Fibroblast of lung (primary cell): ENCODE data around the gene PAH. TPM values are rescaled to one million over a fixed set of nuclear protein-coding genes. Genes with fewer than 3 reads are reported as not detected.

Experiments
- DNase-seq, 2 donors: peaks; one replicate each; pipeline versions ENCODE4 v3.0.0 to v3.0.0-alpha.2; 2010; ENCODE audit warnings: low read depth in 2 of 2
- H2AFZ ChIP-seq: 2 replicates; pipeline ENCODE4 v1.5.1; 2012; ENCODE audit warnings: low read length, control low read depth, inconsistent platforms
- H3K27ac ChIP-seq: 2 replicates; pipeline ENCODE4 v1.5.1; 2011; ENCODE audit warnings: low read length, control low read depth; ENCODE audit not compliant: insufficient read depth
- H3K27me3 ChIP-seq: 2 replicates; pipeline ENCODE4 v1.5.1; 2011; ENCODE audit warnings: mild to moderate bottlenecking, low read length; ENCODE audit not compliant: control insufficient read depth, insufficient read depth
- H3K36me3 ChIP-seq: 2 replicates; pipeline ENCODE4 v1.5.1; 2011; ENCODE audit warnings: low read length; ENCODE audit not compliant: control insufficient read depth, insufficient read depth
- H3K4me1 ChIP-seq: 2 replicates; pipeline ENCODE4 v1.5.1; 2011; ENCODE audit warnings: low read length; ENCODE audit not compliant: control insufficient read depth, insufficient read depth; ENCODE audit errors: extremely low read depth
- H3K4me2 ChIP-seq: 2 replicates; pipeline ENCODE4 v1.5.1; 2011; ENCODE audit warnings: low read length, control low read depth; ENCODE audit not compliant: insufficient read depth; ENCODE audit errors: extremely low read depth
- H3K4me3 ChIP-seq, 4 experiments: fragments of 200-600 bp in 1 of 4; sonication (generic) in 1 of 4; replicated peaks in 1 of 4; 2 replicates each; pipeline ENCODE4 v1.5.1; 2011 to 2016; ENCODE audit warnings: low read length in 4 of 4, low read depth in 3 of 4, mild to moderate bottlenecking in 3 of 4, control low read depth in 2 of 4, inconsistent platforms in 1 of 4, mixed read lengths in 1 of 4; ENCODE audit not compliant: insufficient read depth in 1 of 4; ENCODE audit errors: control extremely low read depth in 1 of 4
- H3K79me2 ChIP-seq: 2 replicates; pipeline ENCODE4 v1.5.1; 2012; ENCODE audit warnings: mild to moderate bottlenecking, low read length, inconsistent platforms; ENCODE audit not compliant: control insufficient read depth, insufficient read depth
- H3K9ac ChIP-seq: 2 replicates; pipeline ENCODE4 v1.5.1; 2011; ENCODE audit warnings: mild to moderate bottlenecking, low read length, control low read depth; ENCODE audit not compliant: insufficient read depth
- H3K9me3 ChIP-seq: 2 replicates; pipeline ENCODE4 v1.5.1; 2012; ENCODE audit warnings: low read depth, low read length; ENCODE audit not compliant: control insufficient read depth, insufficient read depth
- H4K20me1 ChIP-seq: 2 replicates; pipeline ENCODE4 v1.5.1; 2011; ENCODE audit warnings: low read length; ENCODE audit not compliant: control insufficient read depth, insufficient read depth; ENCODE audit errors: extremely low read depth
- EZH2 ChIP-seq: IDR thresholded peaks from 2 replicates; pipeline ENCODE4 v1.5.1; 2012; ENCODE audit warnings: low read length, control low read depth, mild to moderate bottlenecking; ENCODE audit errors: missing control alignments
- polyA plus RNA-seq, 2 donors: library from polyadenylated mRNA; depleted of rRNA in 1 of 2; stranded (reverse) in 1 of 2; unstranded in 1 of 2; fragments of >200 nt; gene quantifications; 2 replicates each; pipeline ENCODE4 v1.2.1, GENCODE V29; 2011 to 2012; ENCODE audit warnings: missing spikeins in 1 of 2
- total RNA-seq: library from RNA; depleted of rRNA; stranded (reverse); fragments of >200 nt; gene quantifications from 2 replicates; pipeline ENCODE4 v1.2.1, GENCODE V29; 2014
- TF ChIP-seq, protein P1 (sequence below), 2 donors: IDR thresholded peaks in 1 of 2; conservative IDR thresholded peaks in 1 of 2; 1 replicate in 1 of 2; 2 replicates in 1 of 2; pipeline ENCODE4 v1.5.1; 2011 to 2012; ENCODE audit warnings: low read length in 2 of 2, control low read depth in 1 of 2, inconsistent platforms in 1 of 2, low read depth in 1 of 2, mild to moderate bottlenecking in 1 of 2

The PAH gene
- total and polyA plus RNA-seq, 2 donors (not counting 1 experiment from before 2014, with no cell fraction given): not detected

- Histone ChIP-seq H3K27me3 (no peaks in the 10 kb centered on the region), H3K27ac (no peak overlapping the region), H3K4me1 (no peaks in the 10 kb centered on the region), H3K9me3 (no peaks in the 10 kb centered on the region), H3K9ac (no peak overlapping the region), H3K4me2 (no peak overlapping the region), H4K20me1 (no peaks in the 10 kb centered on the region), H3K79me2 (no peaks in the 10 kb centered on the region), H2AFZ (no peak overlapping the region), H3K4me3 (no peak overlapping the region), H3K36me3 (no peaks in the 10 kb centered on the region)
- DNase-seq: no peak
- TF ChIP-seq, protein P1, sequence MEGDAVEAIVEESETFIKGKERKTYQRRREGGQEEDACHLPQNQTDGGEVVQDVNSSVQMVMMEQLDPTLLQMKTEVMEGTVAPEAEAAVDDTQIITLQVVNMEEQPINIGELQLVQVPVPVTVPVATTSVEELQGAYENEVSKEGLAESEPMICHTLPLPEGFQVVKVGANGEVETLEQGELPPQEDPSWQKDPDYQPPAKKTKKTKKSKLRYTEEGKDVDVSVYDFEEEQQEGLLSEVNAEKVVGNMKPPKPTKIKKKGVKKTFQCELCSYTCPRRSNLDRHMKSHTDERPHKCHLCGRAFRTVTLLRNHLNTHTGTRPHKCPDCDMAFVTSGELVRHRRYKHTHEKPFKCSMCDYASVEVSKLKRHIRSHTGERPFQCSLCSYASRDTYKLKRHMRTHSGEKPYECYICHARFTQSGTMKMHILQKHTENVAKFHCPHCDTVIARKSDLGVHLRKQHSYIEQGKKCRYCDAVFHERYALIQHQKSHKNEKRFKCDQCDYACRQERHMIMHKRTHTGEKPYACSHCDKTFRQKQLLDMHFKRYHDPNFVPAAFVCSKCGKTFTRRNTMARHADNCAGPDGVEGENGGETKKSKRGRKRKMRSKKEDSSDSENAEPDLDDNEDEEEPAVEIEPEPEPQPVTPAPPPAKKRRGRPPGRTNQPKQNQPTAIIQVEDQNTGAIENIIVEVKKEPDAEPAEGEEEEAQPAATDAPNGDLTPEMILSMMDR (conservative IDR thresholded peaks at IDR 0.05 in 1 of 2, IDR thresholded peaks at IDR 0.05 in 1 of 2; ENCODE audit: low read depth in 1 of 2, low read length in 2 of 2): no peak
- no peak for TF ChIP-seq EZH2
Measured at GRCh38 chr12:102874819-102875218, 42.2 kb downstream of the PAH start.

- TF ChIP-seq, protein P1 (conservative IDR thresholded peaks at IDR 0.05 in 1 of 2, IDR thresholded peaks at IDR 0.05 in 1 of 2; ENCODE audit: low read depth in 1 of 2, low read length in 2 of 2): no peak
- TF ChIP-seq EZH2: no peak
- H3K4me1 ChIP-seq: no peaks in the 10 kb centered on the region
- DNase-seq: no peak
- no peak overlapping the region for H3K9ac ChIP-seq
- no peak overlapping the region for H3K4me3 ChIP-seq
- H3K27me3 ChIP-seq: no peaks in the 10 kb centered on the region
- H3K36me3 ChIP-seq: no peaks in the 10 kb centered on the region
- no peaks in the 10 kb centered on the region for H3K9me3 ChIP-seq
- H2AFZ ChIP-seq: no peak overlapping the region
- H3K4me2 ChIP-seq: no peak overlapping the region
- no peaks in the 10 kb centered on the region for H3K79me2 ChIP-seq
- no peaks in the 10 kb centered on the region for H4K20me1 ChIP-seq
- no peak overlapping the region for H3K27ac ChIP-seq
Measured at GRCh38 chr12:102873077-102873476, 44.0 kb downstream of the PAH start.

DNA sequence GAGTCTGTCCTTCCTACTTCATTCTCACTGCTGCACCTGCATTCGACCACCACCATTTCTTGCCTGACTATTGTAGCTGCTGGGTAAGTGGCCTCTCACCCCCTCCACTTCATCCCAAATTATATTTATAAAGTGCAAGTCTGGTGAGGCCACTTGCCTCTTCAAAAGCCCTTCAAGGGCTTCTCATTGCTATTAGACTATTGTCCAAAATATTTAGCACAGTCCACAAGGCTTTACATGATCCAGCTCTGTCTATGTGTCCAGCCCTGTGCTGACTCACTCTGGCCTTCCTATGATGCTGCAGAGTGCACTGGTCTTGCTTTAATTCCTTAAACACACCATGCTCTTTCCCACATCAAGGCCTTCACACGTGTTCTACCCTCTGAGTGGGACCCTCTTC, 46.0 kb downstream of the PAH start:
- Histone ChIP-seq H3K9me3 (no peaks in the 10 kb centered on the region), H3K27ac (no peak overlapping the region), H3K79me2 (no peaks in the 10 kb centered on the region), H2AFZ (no peak overlapping the region), H3K4me2 (no peak overlapping the region), H3K4me3 (no peak overlapping the region), H3K4me1 (no peaks in the 10 kb centered on the region), H3K27me3 (no peaks in the 10 kb centered on the region), H4K20me1 (no peaks in the 10 kb centered on the region), H3K9ac (no peak overlapping the region), H3K36me3 (no peaks in the 10 kb centered on the region)
- TF ChIP-seq, protein P1 (conservative IDR thresholded peaks at IDR 0.05 in 1 of 2, IDR thresholded peaks at IDR 0.05 in 1 of 2; ENCODE audit: low read depth in 1 of 2, low read length in 2 of 2): no peak
- no peak for TF ChIP-seq EZH2
- DNase-seq: no peak
